ENCODE measurements around the gene FOXP1. TPM values are rescaled to one million over a fixed set of nuclear protein-coding genes. Genes with fewer than 3 reads are reported as not detected.

Gene FOXP1
- total RNA-seq, 1 donor from 2014 or later, result 41.2 TPM

DNA sequence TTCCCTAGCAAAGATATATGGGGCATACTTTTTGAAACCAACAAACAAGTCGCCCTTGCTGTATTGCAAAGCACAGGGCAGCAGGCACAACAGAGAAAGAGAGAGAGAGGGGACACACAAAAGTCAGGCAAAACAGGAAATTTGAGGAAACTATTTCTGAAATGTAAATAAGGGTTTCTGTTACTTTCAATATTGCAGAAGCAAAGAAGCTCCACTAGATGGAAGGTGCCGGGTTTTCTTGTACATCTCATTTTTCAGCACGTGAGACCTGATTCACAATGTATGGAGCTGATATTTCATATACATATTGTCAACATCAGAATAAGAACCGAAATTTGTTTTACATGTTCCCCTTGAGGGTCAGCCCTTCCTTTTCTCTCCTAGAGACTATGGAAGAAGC is 127.4 kb downstream of the FOXP1 start:
- H3K9me3 ChIP-seq (replicated peaks), result no peaks in the 10 kb centered on the region
- H3K27ac ChIP-seq (replicated peaks), result no peak overlapping the region
- H3K27me3 ChIP-seq (ENCODE audit: low read depth), result no peaks in the 10 kb centered on the region
- TF ChIP-seq, protein P1, sequence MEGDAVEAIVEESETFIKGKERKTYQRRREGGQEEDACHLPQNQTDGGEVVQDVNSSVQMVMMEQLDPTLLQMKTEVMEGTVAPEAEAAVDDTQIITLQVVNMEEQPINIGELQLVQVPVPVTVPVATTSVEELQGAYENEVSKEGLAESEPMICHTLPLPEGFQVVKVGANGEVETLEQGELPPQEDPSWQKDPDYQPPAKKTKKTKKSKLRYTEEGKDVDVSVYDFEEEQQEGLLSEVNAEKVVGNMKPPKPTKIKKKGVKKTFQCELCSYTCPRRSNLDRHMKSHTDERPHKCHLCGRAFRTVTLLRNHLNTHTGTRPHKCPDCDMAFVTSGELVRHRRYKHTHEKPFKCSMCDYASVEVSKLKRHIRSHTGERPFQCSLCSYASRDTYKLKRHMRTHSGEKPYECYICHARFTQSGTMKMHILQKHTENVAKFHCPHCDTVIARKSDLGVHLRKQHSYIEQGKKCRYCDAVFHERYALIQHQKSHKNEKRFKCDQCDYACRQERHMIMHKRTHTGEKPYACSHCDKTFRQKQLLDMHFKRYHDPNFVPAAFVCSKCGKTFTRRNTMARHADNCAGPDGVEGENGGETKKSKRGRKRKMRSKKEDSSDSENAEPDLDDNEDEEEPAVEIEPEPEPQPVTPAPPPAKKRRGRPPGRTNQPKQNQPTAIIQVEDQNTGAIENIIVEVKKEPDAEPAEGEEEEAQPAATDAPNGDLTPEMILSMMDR (IDR thresholded peaks at IDR 0.05; ENCODE audit: borderline replicate concordance), result no peak
- DNase-seq, result no peak
- no peaks in the 10 kb centered on the region for H3K36me3 ChIP-seq
- intact Hi-C loops (cut with micrococcal nuclease), result no loop called here
- peaks cover 23% of the 10 kb centered on the region for H3K4me1 ChIP-seq
- no peak overlapping the region for H3K4me3 ChIP-seq

DNA sequence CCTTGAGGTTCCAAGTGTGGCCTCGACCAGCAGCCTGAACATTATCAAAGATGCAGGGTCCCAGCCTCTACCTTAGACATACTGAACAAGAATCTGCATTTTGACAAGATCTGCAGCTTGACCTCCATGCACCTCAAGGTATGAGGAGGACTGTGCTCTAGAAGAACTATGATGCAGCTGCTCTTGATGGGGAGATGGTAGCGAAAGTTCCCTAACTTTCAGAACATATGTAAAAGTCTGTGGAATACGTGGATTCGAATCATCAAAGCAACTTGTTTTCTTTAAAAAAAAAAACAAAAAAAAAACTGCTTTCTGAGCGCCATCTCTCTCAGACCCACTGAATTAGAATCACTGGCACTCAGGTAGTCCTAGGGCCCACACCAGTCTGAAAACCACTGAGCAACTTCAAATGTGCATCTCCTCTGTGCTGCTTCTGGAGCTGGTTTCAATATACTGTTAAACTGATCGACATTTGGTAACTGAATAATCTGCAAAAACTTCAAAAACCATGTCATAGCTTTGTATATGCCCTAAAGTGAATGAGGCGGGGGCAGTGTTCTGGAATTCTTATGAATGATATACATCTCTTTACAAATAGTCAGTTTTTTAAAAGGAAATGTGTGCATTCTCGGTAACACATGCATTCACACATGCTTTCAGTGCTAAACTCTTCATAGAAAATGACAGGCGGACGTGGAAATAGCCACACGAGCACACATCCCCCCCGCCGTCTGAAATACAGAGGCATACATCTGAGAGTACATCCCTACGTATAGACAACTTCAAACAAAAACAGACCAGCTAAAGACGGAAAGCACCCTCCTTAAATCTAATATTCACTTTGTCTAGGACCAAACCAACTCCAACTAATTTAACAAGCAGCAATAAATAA is 128.8 kb downstream of the FOXP1 start:
- H3K27ac ChIP-seq (replicated peaks), result no peak overlapping the region
- H3K9me3 ChIP-seq (replicated peaks), result no peaks in the 10 kb centered on the region
- H3K36me3 ChIP-seq, result no peaks in the 10 kb centered on the region
- intact Hi-C loops (cut with micrococcal nuclease), result no loop called here
- TF ChIP-seq, protein P1 (IDR thresholded peaks at IDR 0.05; ENCODE audit: borderline replicate concordance), result no peak
- H3K4me1 ChIP-seq, result peaks cover 35% of the 10 kb centered on the region
- H3K4me3 ChIP-seq, result no peak overlapping the region
- no peak for DNase-seq
- no peaks in the 10 kb centered on the region for H3K27me3 ChIP-seq (ENCODE audit: low read depth)

DNA sequence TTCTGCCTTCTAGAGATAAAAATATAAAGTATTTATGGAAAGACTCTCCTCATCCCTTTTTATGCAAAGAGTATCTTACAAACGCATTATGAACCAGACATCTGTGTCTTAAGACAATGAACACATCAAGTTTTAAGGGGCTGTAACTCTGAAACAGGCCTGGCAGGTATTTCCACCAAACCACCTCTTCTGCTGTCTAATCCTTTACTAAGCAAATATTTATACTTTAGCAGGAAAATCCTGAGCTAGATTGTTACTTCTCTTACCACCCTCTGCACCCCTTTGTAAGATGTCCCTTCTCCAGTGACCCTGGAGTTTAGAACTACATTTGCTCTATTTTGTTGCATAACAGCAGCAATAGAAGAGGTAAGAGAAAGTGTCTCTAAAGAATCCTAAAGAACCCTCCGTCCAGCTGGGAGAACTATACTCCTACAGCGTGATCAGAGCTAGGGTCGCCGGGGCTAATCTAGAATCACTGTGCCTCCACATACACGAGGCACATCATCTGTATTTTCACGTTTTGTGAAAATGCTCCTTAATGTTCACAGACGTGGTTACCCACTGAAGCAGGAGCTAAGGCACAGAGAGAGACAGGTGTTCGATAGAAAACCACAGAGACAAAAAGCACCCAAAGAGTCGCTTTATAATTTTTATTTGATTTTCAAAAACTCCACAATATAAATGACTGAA is 129.6 kb downstream of the FOXP1 start:
- H3K27me3 ChIP-seq (ENCODE audit: low read depth), result no peaks in the 10 kb centered on the region
- intact Hi-C loops (cut with micrococcal nuclease), result no loop called here
- H3K4me1 ChIP-seq, result peaks cover 42% of the 10 kb centered on the region
- no peak for DNase-seq
- no peak overlapping the region for H3K4me3 ChIP-seq
- TF ChIP-seq, protein P1 (IDR thresholded peaks at IDR 0.05; ENCODE audit: borderline replicate concordance), result no peak
- H3K36me3 ChIP-seq, result no peaks in the 10 kb centered on the region
- H3K27ac ChIP-seq (replicated peaks), result no peak overlapping the region
- no peaks in the 10 kb centered on the region for H3K9me3 ChIP-seq (replicated peaks)

DNA sequence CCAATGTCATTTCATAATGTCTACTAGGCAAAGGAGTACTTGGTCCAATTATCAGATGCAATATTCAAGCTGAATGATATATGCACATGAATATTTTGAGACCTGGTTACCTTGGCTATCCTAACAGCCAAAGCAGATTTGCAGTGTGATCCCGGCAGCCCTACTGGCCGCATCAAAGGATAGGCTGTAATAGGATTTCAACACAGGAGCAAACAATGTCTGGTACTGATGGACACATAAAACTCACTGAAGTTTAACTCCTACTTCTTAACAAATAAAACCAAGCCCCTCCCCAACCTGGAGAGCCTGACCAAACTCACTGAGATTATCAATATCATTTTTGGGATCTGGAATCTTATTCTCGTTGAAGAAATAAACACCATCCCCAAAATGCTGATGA is 130.2 kb downstream of the FOXP1 start:
- Histone ChIP-seq H3K27ac (replicated peaks) (no peak overlapping the region), H3K36me3 (no peaks in the 10 kb centered on the region), H3K4me3 (no peak overlapping the region), H3K9me3 (replicated peaks) (no peaks in the 10 kb centered on the region), H3K27me3 (ENCODE audit: low read depth) (no peaks in the 10 kb centered on the region), H3K4me1 (peaks cover 42% of the 10 kb centered on the region)
- TF ChIP-seq, protein P1 (IDR thresholded peaks at IDR 0.05; ENCODE audit: borderline replicate concordance), result no peak
- no peak for DNase-seq
- intact Hi-C loops (cut with micrococcal nuclease), result no loop called here

DNA sequence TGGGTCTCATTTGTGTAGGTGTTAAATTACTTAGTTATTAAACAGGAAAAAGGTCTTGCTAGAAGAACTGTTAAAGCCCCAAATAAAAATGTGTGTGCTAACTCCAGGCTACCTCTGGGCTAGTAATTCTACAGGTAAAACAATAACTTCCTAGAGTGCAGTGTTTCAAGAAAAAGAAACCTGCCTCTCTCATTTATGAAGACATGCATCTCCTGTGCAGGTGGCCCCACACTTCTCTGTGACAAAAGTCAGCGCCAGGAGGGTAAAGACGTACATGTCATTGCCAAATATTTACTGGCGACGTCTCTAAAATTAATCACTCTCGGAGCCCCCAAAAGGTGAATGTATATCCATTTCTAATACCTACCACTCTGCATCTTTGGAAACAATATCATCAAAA is 131.7 kb downstream of the FOXP1 start:
- Histone ChIP-seq H3K4me3 (no peak overlapping the region), H3K4me1 (peaks cover 45% of the 10 kb centered on the region), H3K27me3 (ENCODE audit: low read depth) (no peaks in the 10 kb centered on the region), H3K27ac (replicated peaks) (no peak overlapping the region), H3K9me3 (replicated peaks) (no peaks in the 10 kb centered on the region), H3K36me3 (no peaks in the 10 kb centered on the region)
- intact Hi-C loops (cut with micrococcal nuclease), result no loop called here
- TF ChIP-seq, protein P1 (IDR thresholded peaks at IDR 0.05; ENCODE audit: borderline replicate concordance), result no peak
- DNase-seq, result no peak
